Activated CD8-positive, alpha-beta memory T cell treated with anti-CD3 and anti-CD28 coated beads, Interleukin-2, amount 10 ng/mL, durations not matched to agents 7 days and 5 days (primary cell): ENCODE results near the gene SQOR. TPM values are rescaled to one million over a fixed set of nuclear protein-coding genes. Genes with fewer than 3 reads are reported as not detected.
"Not testable (repeated sequence)": the region's sequence is repeated elsewhere in the genome, so short reads cannot be mapped to it uniquely, and the experiment has no call there.

Experiments
- ATAC-seq: fragments of 150-1000 bp; cut with Tn5 transposase; one replicate; pipeline ENCODE4 v1.10.0; 2021; ENCODE audit warnings: moderate library complexity
- CTCF ChIA-PET: fragments of 350-600 bp; sonication (Branson Sonifier 250); formaldehyde crosslinking; loops from one replicate; lab custom pipeline; 2021; ENCODE audit warnings: antibody characterized with exemption; lab: Charles Lee
- DNase-seq: peaks from one replicate; pipeline ENCODE4 v3.0.0-alpha.2; 2020
- H3K27ac Mint-ChIP-seq: one replicate; pipeline ENCODE4 v1.8.0; 2021; ENCODE audit warnings: mild to moderate bottlenecking, mixed read lengths
- H3K27me3 Mint-ChIP-seq: one replicate; pipeline ENCODE4 v1.8.0; 2021; ENCODE audit warnings: mixed read lengths
- H3K36me3 Mint-ChIP-seq: one replicate; pipeline ENCODE4 v1.8.0; 2021; ENCODE audit warnings: mild to moderate bottlenecking, mixed read lengths
- H3K4me1 Mint-ChIP-seq: one replicate; pipeline ENCODE4 v1.8.0; 2021; ENCODE audit warnings: mixed read lengths
- H3K4me3 Mint-ChIP-seq: one replicate; pipeline ENCODE4 v1.8.0; 2021; ENCODE audit warnings: mild to moderate bottlenecking, moderate library complexity, mixed read lengths
- H3K9me3 Mint-ChIP-seq: one replicate; pipeline ENCODE4 v1.8.0; 2022; ENCODE audit warnings: low read depth, mixed read lengths
- total RNA-seq, 2 experiments: library from RNA; stranded (reverse); gene quantifications; one replicate each; pipeline ENCODE4 v1.2.3, GENCODE V29; 2021

Gene SQOR
- total RNA-seq, 2 experiments from 2014 or later, result 79.8 to 86.4 TPM

DNA sequence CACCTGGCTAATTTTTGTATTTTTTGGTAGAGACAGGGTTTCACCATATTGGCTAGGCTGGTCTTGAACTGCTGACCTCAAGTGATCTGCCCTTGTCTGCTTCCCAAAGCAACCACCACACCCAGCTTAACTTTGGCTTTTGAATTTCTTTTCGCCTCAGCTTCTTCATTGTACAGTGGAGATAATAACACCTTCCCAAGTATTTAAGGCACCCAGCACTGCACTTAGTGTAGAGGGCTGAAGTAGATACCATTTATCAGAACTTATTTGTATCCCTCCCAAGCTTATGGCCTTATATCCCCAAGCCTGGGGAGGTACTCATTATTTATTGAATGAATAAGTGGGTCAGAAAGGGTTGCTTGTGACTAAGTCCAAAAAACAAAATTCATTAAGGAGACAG, 2.3 kb downstream of the SQOR start:
- peaks cover 37% of the 10 kb centered on the region for H3K36me3 Mint-ChIP-seq
- CTCF ChIA-PET, result interaction anchor here (0.9 to 1.7 kb wide), 14 partner anchors 9 to 474 kb away, joined by 3 to 14 read pairs (median 4); a partner anchor contains a TSS
- H3K27me3 Mint-ChIP-seq, result peaks cover 3% of the 10 kb centered on the region
- no peak for DNase-seq
- peak overlapping the region; percentile 95 for H3K27ac Mint-ChIP-seq
- no peaks in the 10 kb centered on the region for H3K9me3 Mint-ChIP-seq
- H3K4me1 Mint-ChIP-seq, result peaks cover 57% of the 10 kb centered on the region
- no peak for ATAC-seq
- peak overlapping the region; percentile 100 for H3K4me3 Mint-ChIP-seq

DNA sequence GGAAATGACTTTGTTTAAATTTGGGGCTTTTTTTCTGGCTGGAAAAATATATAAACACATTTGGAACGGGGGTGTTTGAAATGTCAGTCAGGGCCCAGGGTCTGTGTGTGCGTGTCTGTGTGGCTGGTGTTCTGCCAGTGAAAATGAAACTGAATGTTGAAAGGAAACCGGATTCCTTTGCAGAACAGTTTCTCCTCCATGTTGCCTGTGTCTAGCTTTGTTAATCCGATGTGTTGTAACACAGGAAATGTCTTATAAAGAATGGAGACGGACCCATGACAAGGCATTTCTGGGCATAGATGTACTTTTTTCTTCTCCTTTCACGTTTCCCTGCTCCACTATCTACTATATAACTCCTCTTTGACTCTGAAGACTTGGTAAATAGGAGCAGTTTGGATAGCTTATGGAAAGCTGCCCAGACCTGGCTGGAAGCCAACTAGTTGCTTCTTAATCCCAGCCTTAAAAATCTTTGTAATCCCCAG, 2.8 kb downstream of the SQOR start:
- Mint-ChIP-seq H3K9me3 (no peaks in the 10 kb centered on the region), H3K27ac (peak overlapping the region; percentile 95), H3K27me3 (no peaks in the 10 kb centered on the region), H3K4me1 (peaks cover 62% of the 10 kb centered on the region), H3K36me3 (peaks cover 40% of the 10 kb centered on the region), H3K4me3 (peak overlapping the region; percentile 100)
- CTCF ChIA-PET, result interaction anchor here (0.9 to 1.7 kb wide), 14 partner anchors 10 to 475 kb away, joined by 3 to 14 read pairs (median 4); a partner anchor contains a TSS
- ATAC-seq (peak; percentile 66), DNase-seq (peak; percentile 75)

DNA sequence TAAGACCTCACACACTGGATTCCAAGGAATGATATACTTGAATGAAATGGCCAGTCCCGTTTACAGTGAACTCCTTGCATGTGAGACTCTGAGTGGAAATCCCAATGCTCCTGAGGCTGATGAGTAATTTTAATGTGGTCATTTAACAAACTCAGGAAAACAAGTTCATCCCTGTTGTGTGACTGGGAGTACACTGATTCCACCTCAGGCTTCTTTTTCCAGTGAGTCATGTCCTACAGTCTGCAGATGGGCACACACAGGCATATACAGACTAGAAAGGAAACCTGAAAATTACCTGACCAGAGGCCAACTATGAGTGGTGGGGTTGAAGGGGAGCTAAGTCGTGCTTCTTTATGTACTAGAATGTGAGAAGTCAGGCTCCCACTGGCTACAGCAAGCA, 5.8 kb downstream of the SQOR start:
- H3K4me3 Mint-ChIP-seq, result no peak overlapping the region
- H3K36me3 Mint-ChIP-seq, result peaks cover 46% of the 10 kb centered on the region
- H3K9me3 Mint-ChIP-seq, result no peaks in the 10 kb centered on the region
- H3K4me1 Mint-ChIP-seq, result peaks cover 76% of the 10 kb centered on the region
- DNase-seq, result no peak
- CTCF ChIA-PET, result no interaction called here
- no peak overlapping the region for H3K27ac Mint-ChIP-seq
- H3K27me3 Mint-ChIP-seq, result no peaks in the 10 kb centered on the region
- ATAC-seq, result no peak

DNA sequence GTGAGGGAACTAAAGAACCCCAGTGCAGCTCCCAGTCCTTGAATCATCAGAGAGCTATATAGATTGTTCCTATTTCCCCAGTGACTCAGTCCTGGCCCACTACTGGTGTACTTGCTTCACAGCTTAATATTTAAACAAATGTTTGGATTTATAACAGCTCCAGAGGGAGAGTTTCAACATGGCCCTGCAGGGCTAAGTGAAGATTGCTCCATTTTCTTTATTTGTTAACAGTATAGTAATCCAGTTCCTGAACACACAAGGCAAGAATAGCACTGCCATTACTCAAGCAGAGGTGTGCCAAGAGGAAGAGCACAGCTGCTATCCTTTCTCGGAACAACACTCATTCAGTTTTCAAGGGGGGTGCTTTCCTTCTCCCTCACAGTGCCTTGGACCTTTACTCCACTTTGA, 6.5 kb downstream of the SQOR start:
- H3K27ac Mint-ChIP-seq, result no peak overlapping the region
- H3K9me3 Mint-ChIP-seq, result no peaks in the 10 kb centered on the region
- DNase-seq (no peak), ATAC-seq (no peak)
- peaks cover 82% of the 10 kb centered on the region for H3K4me1 Mint-ChIP-seq
- H3K36me3 Mint-ChIP-seq, result peaks cover 48% of the 10 kb centered on the region
- CTCF ChIA-PET, result no interaction called here
- no peak overlapping the region for H3K4me3 Mint-ChIP-seq
- H3K27me3 Mint-ChIP-seq, result no peaks in the 10 kb centered on the region

DNA sequence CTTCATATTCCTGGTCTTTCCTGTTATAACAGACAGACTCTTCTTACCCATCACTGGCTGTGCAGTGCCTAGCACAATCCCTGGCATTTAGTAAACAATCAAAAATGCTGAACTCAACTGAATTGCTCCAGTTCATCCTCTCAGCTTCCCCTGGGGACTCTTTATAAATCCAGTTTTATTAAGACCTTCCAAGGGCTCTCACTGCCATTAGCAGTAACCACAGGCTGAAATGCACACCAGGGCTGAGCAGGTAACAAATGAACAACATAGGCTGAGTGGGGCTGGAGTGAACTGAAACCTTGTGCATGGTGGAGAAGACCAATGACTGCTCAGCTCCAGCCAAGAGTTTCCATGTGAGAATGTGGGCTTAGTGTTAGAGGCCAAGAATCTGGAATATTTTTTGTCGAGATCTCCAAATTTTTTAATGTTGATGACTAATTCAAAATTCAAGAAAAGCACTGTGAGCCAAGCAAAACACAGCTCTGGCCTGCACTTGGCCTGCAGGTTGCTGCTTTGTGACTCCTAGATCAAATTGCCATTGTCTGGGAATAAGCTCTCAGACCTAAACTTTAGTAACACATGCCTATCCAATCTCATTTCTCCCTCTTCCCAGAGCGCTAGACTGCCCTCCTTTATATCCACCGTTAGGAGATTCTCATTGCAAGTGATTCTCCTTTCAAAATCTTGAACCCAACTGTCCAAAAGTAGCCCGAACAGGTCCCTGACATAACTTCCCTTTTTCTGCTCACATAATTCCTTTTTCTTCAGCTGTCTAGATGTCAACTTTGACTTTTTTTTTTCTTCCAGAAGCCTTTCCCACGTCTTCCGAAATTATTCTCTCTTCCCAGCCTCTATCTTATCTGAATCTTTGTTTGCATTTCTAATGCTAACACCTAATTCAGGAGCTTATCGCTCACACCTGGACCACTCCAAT, 7.4 kb downstream of the SQOR start:
- peak overlapping the region; percentile 16 for H3K27ac Mint-ChIP-seq
- ATAC-seq (no peak), DNase-seq (no peak)
- H3K27me3 Mint-ChIP-seq, result no peaks in the 10 kb centered on the region
- H3K4me3 Mint-ChIP-seq, result no peak overlapping the region
- H3K9me3 Mint-ChIP-seq, result no peaks in the 10 kb centered on the region
- peaks cover 81% of the 10 kb centered on the region for H3K4me1 Mint-ChIP-seq
- H3K36me3 Mint-ChIP-seq, result peaks cover 47% of the 10 kb centered on the region
- CTCF ChIA-PET, result no interaction called here

DNA sequence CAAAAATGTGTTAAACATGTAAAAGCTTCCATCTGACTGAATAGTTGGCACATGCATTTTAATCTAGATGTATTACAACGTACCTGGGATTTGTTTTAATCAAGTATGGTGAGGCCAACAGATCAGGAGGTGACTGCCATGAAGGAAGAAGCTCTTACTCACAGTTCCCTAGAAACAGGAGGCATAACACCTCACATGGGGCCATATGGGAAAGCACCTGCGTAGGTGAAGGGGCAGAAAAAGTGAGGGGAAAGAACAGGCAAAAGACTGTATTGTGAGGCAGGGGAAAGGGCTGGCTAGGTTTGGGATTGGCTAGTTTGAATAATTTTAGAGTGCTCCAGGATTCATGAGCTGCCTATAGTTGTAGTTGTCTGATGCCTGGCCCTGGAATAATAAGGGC, 9.6 kb downstream of the SQOR start:
- Mint-ChIP-seq H3K9me3 (no peaks in the 10 kb centered on the region), H3K27me3 (no peaks in the 10 kb centered on the region), H3K36me3 (peaks cover 30% of the 10 kb centered on the region), H3K27ac (peak overlapping the region; percentile 7), H3K4me3 (no peak overlapping the region), H3K4me1 (peaks cover 69% of the 10 kb centered on the region)
- ATAC-seq (no peak), DNase-seq (no peak)
- CTCF ChIA-PET, result no interaction called here

DNA sequence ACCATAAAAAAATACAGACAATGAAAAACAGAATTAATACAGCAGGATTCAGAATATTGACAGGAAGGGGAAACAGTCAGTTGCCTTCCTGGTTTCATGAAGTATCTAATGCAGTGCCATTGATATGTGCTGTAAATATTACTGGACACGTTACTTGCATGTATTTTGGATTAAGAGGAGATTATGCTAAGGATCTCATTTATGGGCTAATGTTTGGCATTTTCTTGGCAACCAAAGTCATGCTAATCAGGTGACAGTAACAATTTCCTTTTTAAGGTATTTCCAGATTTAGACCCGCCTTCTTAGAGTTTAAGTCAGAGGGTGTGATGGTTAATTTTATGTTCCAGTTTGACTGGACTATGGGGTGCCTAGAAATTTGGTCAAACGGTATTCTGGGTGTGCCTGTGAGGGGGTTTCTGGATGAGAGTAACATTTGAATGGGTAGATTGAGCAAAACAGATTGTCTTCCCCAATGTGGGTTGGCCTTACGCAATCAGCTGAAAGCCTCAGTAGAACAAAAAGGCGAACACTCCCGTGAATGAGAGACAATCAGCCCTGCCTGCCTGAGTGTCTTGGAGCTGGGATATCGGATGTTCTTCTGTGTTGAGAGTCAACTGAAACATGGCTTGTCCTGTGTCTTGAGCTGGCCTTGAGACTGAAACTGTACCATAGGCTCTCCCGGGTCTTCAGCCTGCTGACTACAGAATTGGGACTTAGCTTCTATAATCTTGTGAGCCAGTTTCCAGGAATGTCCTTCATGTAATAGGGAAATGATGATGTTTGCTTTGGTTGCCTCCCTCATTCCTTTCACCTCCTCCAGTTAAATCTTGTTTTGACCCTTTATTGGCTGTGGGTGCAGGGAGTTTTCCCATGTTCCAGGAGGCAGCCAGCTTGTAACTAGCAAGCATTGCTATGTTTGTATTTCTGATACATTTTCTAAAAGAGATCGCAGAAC, 10.5 kb downstream of the SQOR start:
- Mint-ChIP-seq H3K36me3 (peaks cover 28% of the 10 kb centered on the region), H3K27me3 (no peaks in the 10 kb centered on the region), H3K4me3 (peak overlapping the region; percentile 23), H3K4me1 (peaks cover 67% of the 10 kb centered on the region), H3K27ac (peak overlapping the region; percentile 13), H3K9me3 (no peaks in the 10 kb centered on the region)
- no peak for DNase-seq
- ATAC-seq, result peak; percentile 31
- CTCF ChIA-PET, result interaction anchor here (1.0 to 1.7 kb wide), 2 partner anchors 10 to 14 kb away, joined by 4 read pairs; partner anchors contain the start of gene SQOR

DNA sequence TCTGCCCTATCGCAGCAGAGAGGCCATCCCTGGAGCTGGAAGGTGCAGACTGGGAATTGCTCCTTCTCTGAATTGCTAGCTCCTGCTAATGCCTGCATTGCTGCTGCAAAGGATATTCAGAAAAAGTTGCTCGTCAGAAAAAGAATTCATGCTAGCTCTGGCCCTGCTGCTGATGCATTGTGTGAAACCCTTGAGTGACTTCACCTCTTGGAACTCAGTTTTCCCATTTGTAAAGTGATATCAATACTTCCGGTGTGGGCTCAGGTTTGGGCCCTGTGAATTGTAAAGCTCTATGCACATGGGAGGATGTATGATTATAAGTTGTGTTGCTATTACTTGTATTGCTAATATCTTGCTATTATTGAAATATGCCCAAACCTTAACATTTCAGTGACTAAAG, 11.4 kb downstream of the SQOR start:
- DNase-seq (no peak), ATAC-seq (no peak)
- no peaks in the 10 kb centered on the region for H3K9me3 Mint-ChIP-seq
- peaks cover 63% of the 10 kb centered on the region for H3K4me1 Mint-ChIP-seq
- H3K4me3 Mint-ChIP-seq, result no peak overlapping the region
- CTCF ChIA-PET, result interaction anchor here (1.0 to 1.8 kb wide), 3 partner anchors 11 to 13 kb away, joined by 4 to 5 read pairs (median 4); partner anchors contain the start of gene SQOR
- H3K27me3 Mint-ChIP-seq, result no peaks in the 10 kb centered on the region
- peak overlapping the region; percentile 13 for H3K27ac Mint-ChIP-seq
- peaks cover 31% of the 10 kb centered on the region for H3K36me3 Mint-ChIP-seq

DNA sequence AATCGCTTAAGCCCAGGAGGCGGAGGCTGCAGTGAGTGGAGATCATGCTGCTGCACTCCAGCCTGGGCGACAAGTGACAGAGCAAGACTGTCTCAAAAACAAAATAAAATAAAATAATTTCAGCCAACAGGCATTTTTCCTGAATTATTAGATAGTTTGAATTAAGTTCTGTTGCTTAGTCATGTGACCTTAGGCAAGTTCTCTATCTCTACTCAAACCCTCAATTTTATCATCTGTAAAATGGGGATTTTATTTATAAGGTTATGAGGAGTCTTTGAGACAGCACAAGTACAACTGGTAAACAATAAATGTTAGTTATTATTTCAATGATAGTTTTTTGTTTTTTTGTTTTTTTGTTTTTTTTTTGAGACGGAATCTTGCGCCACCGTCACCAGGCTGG, 13.0 kb downstream of the SQOR start:
- DNase-seq (no peak), ATAC-seq (no peak)
- CTCF ChIA-PET, result interaction anchor here (1.1 to 1.8 kb wide), 3 partner anchors 10 to 58 kb away, joined by 3 to 5 read pairs (median 4); partner anchors contain the start of gene SQOR
- H3K36me3 Mint-ChIP-seq, result peaks cover 28% of the 10 kb centered on the region
- H3K9me3 Mint-ChIP-seq, result no peaks in the 10 kb centered on the region
- no peak overlapping the region for H3K4me3 Mint-ChIP-seq
- no peak overlapping the region for H3K27ac Mint-ChIP-seq
- no peaks in the 10 kb centered on the region for H3K27me3 Mint-ChIP-seq
- H3K4me1 Mint-ChIP-seq, result peaks cover 50% of the 10 kb centered on the region

DNA sequence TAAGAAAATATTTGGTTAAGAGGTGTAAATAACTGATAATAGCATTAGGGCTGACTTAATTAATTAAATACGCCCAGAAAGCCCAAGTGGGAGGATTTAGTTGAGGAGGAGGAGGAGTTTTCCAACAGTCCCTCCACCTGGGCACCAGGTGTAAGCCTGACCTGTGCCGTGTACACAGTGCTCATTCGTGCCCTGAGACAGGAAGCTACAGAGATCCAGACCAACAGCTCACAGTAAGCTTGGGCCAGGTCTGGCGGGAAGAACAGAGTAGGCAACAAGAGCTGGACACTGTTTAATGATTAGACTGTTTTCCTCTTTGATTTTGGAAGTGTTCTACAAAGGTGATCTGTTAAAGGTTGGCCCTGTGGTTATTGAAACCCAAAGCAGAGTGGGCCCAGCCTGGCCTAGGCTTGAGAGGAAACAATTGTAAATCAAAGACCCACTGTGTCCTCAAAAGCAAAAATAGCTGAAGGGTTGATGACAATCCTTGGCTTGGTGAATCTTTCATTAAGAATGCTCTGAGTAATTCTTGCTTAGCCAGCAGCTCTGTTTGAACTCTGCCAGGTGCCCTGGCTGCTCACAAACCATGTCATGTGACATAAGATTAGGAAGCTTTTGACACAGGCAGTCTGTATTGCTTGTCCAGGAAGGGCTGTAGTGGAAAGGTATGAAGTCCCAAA, 13.8 kb downstream of the SQOR start:
- no peak for ATAC-seq
- CTCF ChIA-PET, result interaction anchor here (1.1 to 1.6 kb wide), 2 partner anchors 11 to 57 kb away, joined by 3 to 4 read pairs; no protein-coding TSS in a partner anchor

DNA sequence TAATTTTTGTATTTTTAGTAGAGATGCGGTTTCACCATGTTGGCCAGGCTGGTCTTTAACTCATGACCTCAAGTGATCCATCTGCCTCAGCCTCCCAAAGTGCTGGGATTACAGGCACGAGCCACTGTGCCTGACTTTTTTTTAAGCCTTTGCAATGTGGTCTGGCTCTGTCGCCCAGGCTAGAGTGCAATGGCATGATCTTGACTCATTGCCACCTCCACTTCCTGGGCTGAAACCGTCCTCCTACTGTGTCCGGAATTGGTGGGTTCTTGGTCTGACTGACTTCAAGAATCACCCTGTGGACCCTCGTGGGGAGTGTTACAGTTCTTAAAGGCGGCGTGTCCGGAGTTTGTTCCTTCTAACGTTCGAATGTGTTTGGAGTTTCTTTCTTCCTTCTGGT, 15.2 kb downstream of the SQOR start:
- ATAC-seq, result peak; percentile 55
- H3K36me3 Mint-ChIP-seq, result peaks cover 30% of the 10 kb centered on the region
- DNase-seq, result not testable (repeated sequence)

More for the DNA sequence above, 13.8 kb downstream of the SQOR start:
- no peak for DNase-seq
- Mint-ChIP-seq H3K36me3 (peaks cover 29% of the 10 kb centered on the region), H3K4me1 (peaks cover 53% of the 10 kb centered on the region), H3K9me3 (no peaks in the 10 kb centered on the region), H3K27ac (peak overlapping the region; percentile 44), H3K4me3 (no peak overlapping the region), H3K27me3 (no peaks in the 10 kb centered on the region)

DNA sequence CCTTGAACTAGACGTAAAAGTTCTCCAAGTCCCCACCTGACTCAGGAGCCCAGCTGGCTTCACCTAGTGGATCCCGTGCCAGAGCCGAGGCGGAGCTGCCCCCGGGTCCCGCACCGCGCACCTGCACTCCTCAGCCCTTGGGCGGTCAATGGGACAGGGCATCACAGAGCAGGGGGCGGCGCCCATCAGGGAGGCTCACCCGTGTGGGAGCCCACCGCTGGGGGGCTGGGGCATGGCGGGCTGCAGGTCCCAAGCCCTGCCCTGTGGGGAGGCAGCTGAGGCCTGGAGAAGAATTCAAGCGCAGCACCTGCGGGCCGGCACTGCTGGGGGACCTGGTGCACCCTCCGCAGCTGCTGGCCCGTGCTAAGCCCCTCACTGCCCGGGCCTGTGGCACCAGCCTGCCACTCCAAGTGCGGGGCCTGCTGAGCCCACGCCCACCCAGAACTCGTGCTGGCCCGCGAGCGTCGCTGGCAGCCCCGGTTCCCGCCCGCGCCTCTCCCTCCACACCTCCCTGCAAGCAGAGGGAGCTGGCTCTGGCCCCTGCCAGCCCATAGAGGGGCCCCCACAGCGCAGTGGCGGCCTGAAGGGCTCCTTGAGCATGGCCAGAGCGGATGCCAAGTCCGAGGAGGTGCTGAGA, 16.2 kb downstream of the SQOR start:
- Mint-ChIP-seq H3K9me3 (no peaks in the 10 kb centered on the region), H3K27ac (no peak overlapping the region), H3K4me3 (no peak overlapping the region), H3K27me3 (no peaks in the 10 kb centered on the region), H3K4me1 (peaks cover 38% of the 10 kb centered on the region), H3K36me3 (peaks cover 30% of the 10 kb centered on the region)
- no peak for DNase-seq
- CTCF ChIA-PET, result interaction anchor here (1.8 kb wide), 1 partner anchor 16 kb away, joined by 4 read pairs; the partner anchor contains the start of gene SQOR
- ATAC-seq, result no peak

More for the DNA sequence above, 15.2 kb downstream of the SQOR start:
- not testable (repeated sequence) for H3K9me3 Mint-ChIP-seq, H3K27me3 Mint-ChIP-seq
- Mint-ChIP-seq H3K4me3 (peak overlapping the region; percentile 23), H3K4me1 (peaks cover 46% of the 10 kb centered on the region), H3K27ac (peak overlapping the region; percentile 71)
- CTCF ChIA-PET, result interaction anchor here (1.8 kb wide), 1 partner anchor 15 kb away, joined by 4 read pairs; the partner anchor contains the start of gene SQOR
